ENCODE data around the gene S1PR3.

Gene S1PR3

GRCh38 chr9:89037346-89037745, 46.1 kb downstream of the S1PR3 start:
- no peak for DNase-seq (ENCODE audit: low read depth, low spot score)

- no peak for DNase-seq (ENCODE audit: low read depth, low spot score)
Measured at GRCh38 chr9:89037891-89038290, 46.6 kb downstream of the S1PR3 start.

GRCh38 chr9:89038382-89039103, 47.3 kb downstream of the S1PR3 start:
- DNase-seq (ENCODE audit: low read depth, low spot score), result no peak

GRCh38 chr9:89039104-89039465, 47.8 kb downstream of the S1PR3 start:
- DNase-seq (ENCODE audit: low read depth, low spot score), result no peak

GRCh38 chr9:89039664-89040063, 48.4 kb downstream of the S1PR3 start:
- DNase-seq (ENCODE audit: low read depth, low spot score), result no peak

- no peak for DNase-seq (ENCODE audit: low read depth, low spot score)
Measured at GRCh38 chr9:89042984-89043383, 51.7 kb downstream of the S1PR3 start.

GRCh38 chr9:89044104-89044503, 52.8 kb downstream of the S1PR3 start:
- no peak for DNase-seq (ENCODE audit: low read depth, low spot score)

GRCh38 chr9:89044881-89045280, 53.6 kb downstream of the S1PR3 start:
- no peak for DNase-seq (ENCODE audit: low read depth, low spot score)

- DNase-seq (ENCODE audit: low read depth, low spot score), result no peak
Measured at GRCh38 chr9:89046832-89047231, 55.6 kb downstream of the S1PR3 start.

- DNase-seq (ENCODE audit: low read depth, low spot score), result no peak
Measured at GRCh38 chr9:89047667-89048066, 56.4 kb downstream of the S1PR3 start.

- no peak for DNase-seq (ENCODE audit: low read depth, low spot score)
Measured at GRCh38 chr9:89048616-89049015, 57.3 kb downstream of the S1PR3 start.

GRCh38 chr9:89049646-89050045, 58.4 kb downstream of the S1PR3 start:
- no peak for DNase-seq (ENCODE audit: low read depth, low spot score)

- no peak for DNase-seq (ENCODE audit: low read depth, low spot score)
Measured at GRCh38 chr9:89051421-89052025, 60.3 kb downstream of the S1PR3 start.

- no peak for DNase-seq (ENCODE audit: low read depth, low spot score)
Measured at GRCh38 chr9:89052470-89053097, 61.3 kb downstream of the S1PR3 start.

- DNase-seq (ENCODE audit: low read depth, low spot score), result no peak
Measured at GRCh38 chr9:89053301-89053700, 62.0 kb downstream of the S1PR3 start.

Data from smooth muscle cell of the brain vasculature (primary cell).